GM18526 (cell line): Measurements from ENCODE around the gene KRTAP5-2.

ENCODE experiments used
- POLR2A ChIP-seq: IDR thresholded peaks from 3 replicates; pipeline ENCODE4 v1.6.1; 2011; ENCODE audit not compliant: insufficient read length; ENCODE audit errors: extremely low read depth

KRTAP5-2 gene

DNA sequence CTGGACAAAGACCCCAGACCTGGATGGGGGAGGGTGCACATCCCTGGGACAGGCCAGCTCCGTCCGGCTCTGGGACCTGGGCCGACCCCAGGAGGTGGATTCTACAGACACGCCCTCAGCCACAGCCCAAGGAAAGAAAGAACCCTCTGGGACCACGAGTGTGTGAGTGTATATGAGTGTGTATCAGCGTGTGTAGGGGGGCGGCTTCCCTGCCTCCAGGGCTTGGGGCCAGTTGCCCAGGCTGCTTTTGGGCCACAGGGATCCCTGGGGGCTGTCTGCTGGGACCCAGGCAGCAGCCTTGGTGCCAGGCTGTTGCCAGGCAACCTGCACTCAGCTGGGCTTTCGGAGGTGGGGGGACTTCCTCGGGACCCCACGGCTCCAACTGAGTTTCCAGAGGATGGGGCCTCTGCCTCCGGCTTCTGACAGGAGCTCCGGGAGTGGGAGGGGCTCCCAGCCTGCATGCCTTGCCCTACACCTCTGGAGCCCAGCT, 34.9 kb downstream of the KRTAP5-2 start:
- TF ChIP-seq POLR2A, result no peak

DNA sequence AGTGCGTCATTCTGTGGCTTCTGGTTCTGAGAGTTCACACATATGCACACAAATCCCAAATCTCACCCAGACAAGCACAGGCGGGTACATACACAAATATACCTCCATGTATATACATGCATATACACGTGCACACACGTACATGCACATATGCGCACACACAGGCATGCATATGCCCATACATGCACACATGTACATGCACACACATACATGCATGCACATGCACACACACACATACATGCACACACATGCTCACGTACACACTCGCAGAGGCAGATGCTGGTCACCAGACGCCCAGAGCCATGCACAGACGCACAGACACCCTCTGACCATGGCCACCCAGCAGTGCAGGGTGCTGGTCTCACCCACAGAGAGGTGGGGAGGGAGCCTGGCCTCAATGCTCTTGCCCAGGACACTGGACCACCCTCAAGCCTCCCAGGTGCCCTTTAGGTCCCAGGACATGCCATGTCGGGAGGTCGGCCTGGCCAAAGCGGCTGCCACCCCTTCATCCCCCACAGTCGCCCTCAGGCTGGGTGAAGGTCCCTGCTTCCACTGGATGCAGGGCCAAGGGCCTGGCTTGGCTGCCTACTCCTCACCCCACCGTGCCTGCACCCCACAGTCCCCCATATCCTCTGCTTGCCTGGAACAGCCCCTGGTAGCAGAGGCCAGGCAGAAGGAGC, 35.5 kb downstream of the KRTAP5-2 start:
- no peak for TF ChIP-seq POLR2A

DNA sequence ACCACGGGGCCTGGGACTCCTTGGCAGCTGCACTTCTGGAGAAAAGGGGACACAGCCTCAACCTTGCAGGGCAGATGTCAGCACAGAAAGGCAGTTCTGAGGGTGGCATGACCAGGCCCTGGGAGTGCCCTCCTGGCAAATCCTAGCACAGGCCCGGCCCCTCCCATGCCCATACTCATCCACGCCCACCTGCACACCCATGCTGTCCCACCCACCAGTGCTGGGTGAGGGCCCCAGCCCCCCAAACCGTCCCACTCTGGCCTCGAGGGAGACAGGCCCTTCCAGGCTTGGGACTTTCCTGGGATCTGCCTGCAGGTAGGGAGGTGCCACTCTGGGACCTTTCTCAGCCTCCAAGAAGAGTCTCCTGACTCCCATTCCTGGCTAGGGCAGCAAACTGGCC, 36.1 kb downstream of the KRTAP5-2 start:
- TF ChIP-seq POLR2A, result no peak

DNA sequence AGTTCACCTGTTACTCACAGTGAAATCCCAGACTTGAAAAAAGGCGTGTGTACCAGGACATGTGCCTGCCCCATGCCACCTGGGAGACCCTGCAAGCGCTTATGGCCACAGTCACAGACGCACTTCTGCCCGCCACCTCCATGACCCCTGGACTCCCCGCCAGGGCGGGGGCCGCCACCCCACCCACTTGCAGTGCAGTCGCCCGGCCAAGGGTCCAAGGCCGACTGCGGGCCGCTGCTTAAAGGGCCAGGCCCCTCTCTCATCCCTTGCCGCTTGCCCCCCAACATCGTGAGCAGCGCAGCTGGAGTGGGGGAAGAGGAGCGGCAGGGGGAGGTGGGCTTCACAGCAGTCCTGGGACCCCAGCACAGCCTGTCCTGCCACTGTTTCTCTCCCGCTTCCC, 36.8 kb downstream of the KRTAP5-2 start:
- no peak for TF ChIP-seq POLR2A

DNA sequence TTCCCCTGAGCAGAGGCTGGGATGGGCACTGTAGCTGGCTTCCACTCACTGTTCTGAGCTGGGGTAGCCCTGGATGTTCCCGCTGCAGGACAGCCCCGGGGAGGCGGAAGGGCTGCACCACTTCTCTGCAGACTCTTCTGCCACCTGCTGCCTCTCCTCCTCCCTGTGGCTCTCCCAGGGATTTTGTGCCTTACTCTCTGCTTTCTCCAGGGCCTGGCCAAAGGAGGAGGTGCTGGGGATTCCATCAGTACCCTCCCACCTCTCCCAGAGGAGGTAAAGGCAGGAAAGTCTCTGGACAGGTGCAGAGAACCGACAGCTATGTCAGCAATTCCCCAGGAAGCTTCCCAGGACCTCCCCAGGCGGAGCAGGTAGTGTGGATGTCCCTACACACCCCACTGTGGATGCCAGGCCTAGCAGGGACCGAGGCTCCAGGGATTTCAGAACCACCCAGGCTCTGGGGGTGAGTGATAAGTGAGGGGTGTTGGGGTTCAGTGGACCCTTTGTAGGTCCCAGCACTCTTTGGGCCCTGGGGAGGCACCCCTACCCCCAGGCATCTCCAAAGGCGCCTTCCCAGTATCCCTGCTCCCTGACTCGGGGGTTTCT, 37.3 kb downstream of the KRTAP5-2 start:
- TF ChIP-seq POLR2A, result no peak

DNA sequence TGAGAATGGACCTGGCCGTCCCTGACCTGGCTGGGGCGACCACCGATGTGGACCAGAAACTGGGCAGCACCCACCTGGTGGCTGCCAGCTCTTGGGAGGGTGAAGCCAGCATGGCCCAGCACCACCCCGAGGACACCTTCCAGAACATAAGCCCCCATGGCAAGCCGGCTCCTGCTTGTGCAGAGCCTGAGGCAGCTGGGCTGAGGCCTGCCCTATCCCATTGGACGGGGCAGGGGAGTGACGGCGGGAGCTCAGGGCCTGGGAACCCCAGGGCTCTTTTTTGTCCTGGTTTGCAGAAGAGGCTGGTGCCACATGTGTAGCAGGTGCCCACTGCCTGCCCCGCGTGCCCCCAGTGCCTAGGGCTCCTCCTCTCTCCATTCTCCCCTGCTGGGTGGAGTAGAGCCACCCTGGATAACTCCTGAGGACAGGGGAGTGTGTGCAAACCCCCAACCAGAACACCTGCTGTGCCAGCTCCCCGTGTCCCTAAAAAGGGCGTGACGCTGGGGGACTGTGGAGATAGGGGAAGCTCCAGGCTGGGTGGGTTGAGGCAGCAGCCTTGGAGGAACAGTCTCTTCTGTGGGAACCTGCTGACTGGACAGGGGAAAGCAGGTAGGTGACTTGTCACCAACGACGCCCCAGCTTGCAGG, 38.0 kb downstream of the KRTAP5-2 start:
- TF ChIP-seq POLR2A, result no peak

DNA sequence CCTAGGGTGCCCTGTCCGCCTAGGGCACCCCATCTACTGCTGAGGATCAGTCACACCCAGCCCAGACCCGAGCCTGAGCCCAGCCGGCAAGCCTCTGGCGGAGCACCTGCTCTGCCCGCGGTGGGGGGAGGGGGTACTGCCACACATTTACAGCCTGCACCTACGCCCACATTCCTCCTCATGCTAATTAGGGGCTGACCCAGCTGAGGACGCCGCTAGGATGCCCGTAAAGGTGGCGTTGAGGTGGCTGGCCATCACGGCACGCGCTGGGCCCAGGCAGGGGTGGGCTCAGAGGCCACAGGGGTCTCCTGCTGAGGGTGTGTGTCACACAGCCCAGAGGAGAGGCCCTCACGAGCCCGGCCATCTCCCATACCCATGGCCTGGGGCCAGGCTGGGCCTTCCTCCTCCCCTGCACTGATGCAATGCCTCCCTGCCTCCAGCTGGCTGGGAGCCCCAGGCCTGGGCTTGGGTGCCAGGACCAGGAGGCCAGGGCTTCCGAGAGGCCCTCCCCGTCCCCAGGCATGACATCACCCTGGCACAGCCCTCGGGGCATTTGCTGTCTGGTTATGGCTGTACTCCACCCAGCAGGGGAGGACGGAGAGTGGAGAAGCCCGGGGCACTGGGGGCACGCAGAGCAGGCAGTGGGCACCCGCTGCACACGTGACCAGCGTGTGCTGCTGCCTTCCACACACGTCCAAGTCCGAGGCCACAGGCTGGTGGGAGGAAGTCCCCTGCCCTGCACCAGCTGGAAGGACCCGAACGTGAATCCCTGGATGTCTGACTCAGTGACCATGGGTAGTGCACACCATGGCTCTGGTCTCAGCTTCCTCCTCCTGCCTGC, 38.8 kb downstream of the KRTAP5-2 start:
- no peak for TF ChIP-seq POLR2A

DNA sequence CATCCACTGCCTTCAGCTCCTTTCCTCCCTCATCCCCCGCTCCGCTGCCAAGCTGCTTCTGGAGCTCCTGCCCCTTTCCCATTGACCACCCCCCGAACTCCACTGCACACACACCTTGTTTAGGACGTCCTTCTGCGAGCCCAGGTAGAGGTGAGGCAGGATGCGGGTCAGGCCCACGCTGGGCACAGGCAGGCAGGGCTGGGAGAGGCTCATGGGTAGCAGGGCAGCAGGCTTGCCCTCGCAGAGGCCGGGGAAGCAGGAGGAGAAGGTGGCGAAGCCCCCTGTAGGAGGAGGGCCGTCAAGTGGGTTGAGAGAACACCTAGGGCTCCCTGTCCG, 39.4 kb downstream of the KRTAP5-2 start:
- TF ChIP-seq POLR2A, result no peak

DNA sequence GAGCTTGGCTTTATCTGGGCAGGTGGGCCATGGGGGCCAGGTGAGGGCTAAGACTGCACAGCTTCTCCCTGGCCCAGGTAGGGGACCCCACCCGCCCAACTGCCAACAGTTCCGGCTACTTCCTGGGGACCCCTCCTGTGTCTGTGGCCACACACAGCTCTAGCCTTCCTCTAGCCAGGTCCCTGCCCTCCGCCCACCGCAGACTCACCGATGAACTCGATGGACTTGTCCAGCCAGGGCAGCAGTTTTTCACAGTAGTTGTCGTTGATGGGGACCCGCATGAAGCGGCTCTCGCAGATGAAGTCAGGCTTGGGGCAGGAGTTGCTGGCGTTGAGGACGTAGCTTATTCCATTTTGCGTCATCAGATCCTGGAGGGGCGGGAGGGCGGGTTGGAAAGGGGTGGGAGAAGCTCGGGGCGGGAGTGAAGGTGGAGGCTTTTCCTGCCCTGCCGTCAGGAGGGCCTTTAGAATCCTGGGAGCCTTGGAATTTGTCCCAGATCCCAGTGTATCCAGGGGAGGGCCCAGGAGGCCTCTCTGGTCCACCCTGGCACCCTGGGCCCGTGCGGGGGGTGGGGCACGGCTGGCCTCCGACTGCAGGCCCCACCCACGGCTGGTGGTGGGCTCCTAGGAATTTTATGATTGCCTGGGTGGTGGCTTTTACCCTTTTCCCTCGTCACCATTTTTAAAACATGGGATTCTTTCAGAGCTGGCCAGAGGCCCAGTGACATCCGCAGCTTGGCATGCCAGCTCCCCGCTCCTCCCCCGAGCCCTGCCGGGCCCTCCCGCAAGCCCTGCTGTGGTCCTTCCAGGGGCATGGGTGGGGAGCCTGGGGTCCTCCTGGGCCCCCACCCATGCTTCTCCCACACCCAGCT, 40.0 kb downstream of the KRTAP5-2 start:
- TF ChIP-seq POLR2A, result no peak

DNA sequence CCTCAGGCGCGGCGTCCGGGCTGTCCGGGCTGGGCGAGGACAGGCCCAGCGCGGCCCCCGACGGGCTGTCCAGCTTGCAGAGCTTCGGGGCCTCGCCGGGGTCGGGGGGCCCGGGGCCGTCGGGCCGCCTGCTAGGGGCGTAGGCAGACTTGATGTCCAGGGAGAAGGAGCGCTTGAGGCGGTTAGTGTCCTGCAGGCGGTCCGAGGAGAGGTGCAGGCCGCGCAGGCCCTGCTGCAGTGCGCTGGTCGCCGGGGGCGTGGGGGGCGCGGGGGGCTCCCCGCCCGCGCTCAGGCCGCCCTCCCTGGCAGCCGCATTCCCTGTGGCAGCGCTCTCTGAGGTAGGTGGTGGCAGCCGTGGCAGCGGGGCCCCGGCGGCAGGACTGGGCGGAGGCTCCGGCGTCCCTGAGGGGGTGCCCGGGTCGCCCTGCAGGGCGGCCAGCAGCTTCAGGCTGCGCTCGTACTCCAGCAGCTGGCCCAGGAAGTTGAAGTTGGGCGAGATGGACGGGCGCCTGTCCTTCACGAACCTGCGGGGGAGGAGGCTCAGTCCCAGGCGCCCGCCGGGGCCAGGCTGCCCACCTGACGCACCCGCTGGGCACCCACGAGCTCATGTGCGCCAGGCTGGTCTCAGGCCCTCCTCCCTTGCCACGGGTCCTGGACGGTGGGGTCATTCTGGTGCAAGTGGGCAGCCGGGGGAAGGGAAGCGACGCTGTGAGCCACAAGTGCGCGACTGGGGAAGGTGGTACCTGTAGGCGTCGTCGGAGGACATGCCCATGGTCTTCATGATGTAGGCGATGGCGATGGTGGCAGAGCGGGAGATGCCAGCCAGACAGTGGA, 40.8 kb downstream of the KRTAP5-2 start:
- no peak for TF ChIP-seq POLR2A

DNA sequence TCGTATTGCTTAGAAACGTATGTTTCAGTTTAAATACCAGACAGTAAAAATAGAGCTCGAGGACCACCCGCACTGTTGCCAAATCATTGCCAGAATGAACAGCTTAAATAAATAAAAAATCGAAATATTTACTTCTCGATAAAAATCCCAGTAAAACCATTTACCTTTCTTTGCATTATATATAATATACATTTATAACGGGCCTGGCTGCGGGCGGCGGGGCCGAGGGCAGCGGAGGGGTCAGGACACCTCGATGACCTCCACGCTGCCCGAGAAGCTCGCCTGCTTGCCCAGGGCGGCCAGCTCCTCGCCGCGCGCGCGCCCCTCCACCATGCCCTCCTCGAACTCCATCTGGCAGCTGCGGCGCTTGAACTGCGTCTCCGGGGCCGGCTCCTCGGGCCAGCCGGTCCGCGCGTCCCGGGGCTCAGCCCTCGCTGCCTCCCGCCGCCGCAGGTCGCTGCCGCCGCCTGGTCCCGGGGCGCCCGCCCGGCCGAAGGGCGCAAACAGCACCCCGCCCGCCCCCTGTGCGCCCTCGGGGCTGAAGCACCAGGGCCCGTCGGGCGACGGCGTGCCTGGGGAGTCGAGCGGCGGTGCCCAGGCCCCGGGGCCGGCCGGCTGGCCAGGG, 41.7 kb downstream of the KRTAP5-2 start:
- TF ChIP-seq POLR2A, result no peak

DNA sequence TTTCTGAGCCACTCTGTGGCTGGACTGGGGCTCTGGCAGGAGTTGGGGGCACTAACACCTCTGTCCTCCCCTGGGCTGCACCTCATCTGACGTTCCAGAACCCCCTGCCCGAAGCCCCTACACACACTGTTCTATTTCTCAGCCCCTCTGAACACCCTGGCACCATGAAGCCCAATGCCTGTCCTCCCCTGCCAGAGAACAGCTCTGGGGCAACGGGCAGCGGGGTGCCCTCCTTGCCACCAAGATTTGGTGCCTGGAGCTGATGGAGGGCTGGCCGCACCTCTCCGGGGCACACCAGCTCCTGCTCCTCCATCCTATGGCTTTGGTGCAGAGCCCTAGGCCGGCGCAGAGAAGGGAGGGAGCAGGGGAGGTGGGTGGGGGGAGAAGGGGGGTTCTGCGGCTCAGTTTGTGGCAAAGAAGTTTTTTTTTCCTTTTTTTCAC, 42.4 kb downstream of the KRTAP5-2 start:
- TF ChIP-seq POLR2A, result no peak

DNA sequence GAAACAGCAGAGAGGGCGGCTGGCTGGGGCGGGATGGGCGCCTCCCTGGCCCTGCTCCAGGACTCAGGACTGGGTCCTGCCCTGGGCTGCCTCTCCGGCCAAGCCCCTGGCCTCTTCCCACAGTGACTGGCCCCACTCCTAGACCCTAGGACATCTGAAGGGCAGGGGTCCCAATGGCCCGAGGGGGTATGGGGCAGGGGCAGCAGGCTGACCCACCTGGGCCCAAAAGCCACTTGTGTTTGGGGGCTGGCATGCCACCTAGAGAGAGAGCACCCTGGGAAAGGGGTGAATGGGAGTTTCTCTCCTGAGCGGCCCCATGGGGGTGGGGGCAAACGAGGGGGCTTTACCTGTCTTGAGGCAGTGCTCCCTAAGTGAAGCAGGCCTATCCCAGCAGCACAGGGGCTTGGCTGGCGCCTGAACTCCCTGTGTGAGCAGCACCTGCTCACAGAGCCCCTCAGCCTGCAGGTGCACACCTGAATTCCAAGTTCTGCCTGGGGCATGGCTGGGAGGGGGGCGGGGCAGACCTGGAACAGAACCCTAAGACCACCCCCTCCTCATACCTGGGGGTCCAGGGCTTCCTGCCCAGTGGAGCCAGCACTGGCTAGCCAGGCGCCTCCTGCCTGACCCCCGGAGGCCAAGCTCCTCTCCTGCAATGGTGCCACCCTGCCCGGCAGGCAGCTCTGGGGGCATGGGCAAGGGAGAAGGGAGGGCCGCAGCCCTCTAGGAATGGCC, 42.9 kb downstream of the KRTAP5-2 start:
- no peak for TF ChIP-seq POLR2A
